ES-I3 (cell line): ENCODE measurements around the gene TMEM256.

Experiments used
- H3K36me3 ChIP-seq: 2 replicates; pipeline ENCODE4 v1.6.1; 2013; ENCODE audit warnings: mild to moderate bottlenecking, low read length, control low read depth, moderate library complexity; ENCODE audit not compliant: insufficient read depth
- H3K4me1 ChIP-seq: 2 replicates; pipeline ENCODE4 v1.6.1; 2013; ENCODE audit warnings: mild to moderate bottlenecking, control low read depth, low read length; ENCODE audit not compliant: insufficient read depth
- H3K9ac ChIP-seq: 2 replicates; pipeline ENCODE4 v1.6.1; 2013; ENCODE audit warnings: low read depth, mild to moderate bottlenecking, low read length, moderate library complexity
- H3K9me3 ChIP-seq: 2 replicates; pipeline ENCODE4 v1.6.1; 2013; ENCODE audit warnings: mild to moderate bottlenecking, low read length, moderate library complexity; ENCODE audit not compliant: control insufficient read depth, insufficient read depth

TMEM256 gene

DNA sequence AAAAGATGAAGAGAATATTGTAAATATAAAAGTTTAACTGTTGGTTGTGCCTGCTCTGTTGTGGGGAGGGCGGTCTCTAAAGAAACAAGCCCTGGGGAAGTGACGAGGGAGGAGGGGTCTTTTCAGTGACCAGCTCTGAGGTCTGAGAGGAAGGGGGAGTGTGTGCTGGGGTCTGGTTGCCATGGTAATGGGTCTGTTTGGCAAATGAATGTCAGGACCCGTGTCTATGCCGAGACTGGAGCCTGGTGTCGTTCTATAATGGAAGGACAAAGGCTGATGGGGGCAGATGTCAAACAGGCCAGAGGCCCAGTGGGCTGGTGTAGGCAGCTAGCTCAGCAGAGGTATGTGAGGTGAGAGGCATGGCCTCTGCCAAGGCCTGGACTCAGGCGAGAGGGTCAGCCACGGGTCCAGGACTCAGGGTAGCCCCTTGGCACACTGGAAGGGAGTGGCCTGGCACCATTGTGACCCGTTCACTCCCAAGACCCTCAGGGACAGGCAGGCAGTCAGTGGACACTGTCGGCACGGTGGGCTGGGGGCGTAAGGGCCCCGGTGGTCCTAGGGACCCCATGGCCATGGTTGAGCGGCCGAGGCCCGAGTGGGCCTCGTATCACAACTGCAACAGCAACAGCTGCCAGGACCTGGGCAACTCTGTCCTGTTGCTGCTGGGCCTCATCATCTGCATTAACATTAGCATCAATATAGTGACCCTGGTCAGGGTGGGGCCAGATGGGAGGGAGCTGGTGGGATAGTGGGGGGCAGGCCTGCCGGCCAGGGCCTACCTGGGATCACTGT, 16.1 kb upstream of the TMEM256 start, which contains the start of gene SPEM1:
Gene SPEM1, plus strand, starts transcription at position 506 of the 792 bp plus-strand sequence. Its CDS starts 61 bp downstream, at position 567.
- Histone ChIP-seq H3K4me1 (peaks cover 14% of the 10 kb centered on the region; the same call in 1 of the 2 replicates), H3K9me3 (no peaks in the 10 kb centered on the region), H3K9ac (no peak within 1 kb of the TSS), H3K36me3 (no peaks in the 10 kb centered on the region)

- Histone ChIP-seq H3K9ac (no peak overlapping the region), H3K36me3 (no peaks in the 10 kb centered on the region), H3K9me3 (no peaks in the 10 kb centered on the region), H3K4me1 (peaks cover 14% of the 10 kb centered on the region; the same call in 1 of the 2 replicates)
These were observed 14.7 kb upstream of the TMEM256 start for GRCh38 chr17:7418472-7419152.

DNA sequence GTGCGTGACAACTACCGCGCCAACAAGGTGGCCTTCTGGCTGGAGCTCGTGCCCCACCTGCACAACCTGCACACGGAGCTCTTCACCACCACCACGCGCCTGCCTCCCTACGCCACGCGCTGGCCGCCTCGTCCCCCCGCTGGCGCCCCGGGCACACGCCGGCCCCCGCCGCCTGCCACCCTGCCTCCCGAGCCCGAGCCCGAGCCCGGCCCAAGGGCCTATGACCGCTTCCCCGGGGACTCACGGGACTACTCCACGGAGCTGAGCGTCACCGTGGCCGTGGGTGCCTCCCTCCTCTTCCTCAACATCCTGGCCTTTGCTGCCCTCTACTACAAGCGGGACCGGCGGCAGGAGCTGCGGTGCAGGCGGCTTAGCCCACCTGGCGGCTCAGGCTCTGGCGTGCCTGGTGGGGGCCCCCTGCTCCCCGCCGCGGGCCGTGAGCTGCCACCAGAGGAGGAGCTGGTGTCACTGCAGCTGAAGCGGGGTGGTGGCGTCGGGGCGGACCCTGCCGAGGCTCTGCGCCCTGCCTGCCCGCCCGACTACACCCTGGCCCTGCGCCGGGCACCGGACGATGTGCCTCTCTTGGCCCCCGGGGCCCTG, 13.3 kb upstream of the TMEM256 start:
- peaks cover 19% of the 10 kb centered on the region; the same call in 1 of the 2 replicates for H3K4me1 ChIP-seq
- no peaks in the 10 kb centered on the region for H3K36me3 ChIP-seq
- no peaks in the 10 kb centered on the region for H3K9me3 ChIP-seq

DNA sequence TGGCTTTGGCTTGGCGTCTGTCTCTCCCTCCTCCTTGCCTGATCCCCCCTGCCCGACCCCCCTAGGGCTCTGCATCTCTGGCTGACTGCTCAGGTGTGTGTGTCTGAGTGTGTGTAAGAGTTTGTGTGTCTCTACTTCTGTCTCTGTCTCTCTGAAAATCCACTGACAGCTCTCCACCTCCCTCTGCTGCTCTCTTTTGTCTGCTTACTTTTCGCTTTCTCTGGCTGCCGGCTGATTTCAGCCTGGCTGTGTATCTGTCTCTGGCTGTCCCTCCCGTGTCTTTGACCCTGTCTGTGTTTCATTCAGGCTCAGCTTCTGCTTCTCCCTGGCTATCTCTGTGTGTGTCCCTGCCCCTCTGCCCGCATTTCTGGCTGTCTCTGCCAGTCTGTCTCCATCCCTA, 12.4 kb upstream of the TMEM256 start:
- no peaks in the 10 kb centered on the region for H3K9me3 ChIP-seq
- no peaks in the 10 kb centered on the region for H3K36me3 ChIP-seq
- H3K9ac ChIP-seq: no peak overlapping the region
- peaks cover 19% of the 10 kb centered on the region; the same call in 1 of the 2 replicates for H3K4me1 ChIP-seq

More for the DNA sequence above, 13.3 kb upstream of the TMEM256 start:
- no peak overlapping the region for H3K9ac ChIP-seq

- Histone ChIP-seq H3K36me3 (no peaks in the 10 kb centered on the region), H3K4me1 (peaks cover 19% of the 10 kb centered on the region; the same call in 1 of the 2 replicates), H3K9ac (no peak overlapping the region), H3K9me3 (no peaks in the 10 kb centered on the region)
These were observed 11.9 kb upstream of the TMEM256 start for GRCh38 chr17:7415784-7416183.

GRCh38 chr17:7414837-7415236, 10.9 kb upstream of the TMEM256 start:
- no peaks in the 10 kb centered on the region for H3K9me3 ChIP-seq
- no peak overlapping the region for H3K9ac ChIP-seq
- no peaks in the 10 kb centered on the region for H3K36me3 ChIP-seq
- peaks cover 14% of the 10 kb centered on the region; the same call in 1 of the 2 replicates for H3K4me1 ChIP-seq

GRCh38 chr17:7413346-7413985, 9.6 kb upstream of the TMEM256 start:
- Histone ChIP-seq H3K9ac (no peak overlapping the region), H3K4me1 (peaks cover 9% of the 10 kb centered on the region; the same call in 1 of the 2 replicates), H3K36me3 (no peaks in the 10 kb centered on the region), H3K9me3 (no peaks in the 10 kb centered on the region)

GRCh38 chr17:7411427-7411750, 7.5 kb upstream of the TMEM256 start:
- Histone ChIP-seq H3K9me3 (no peaks in the 10 kb centered on the region), H3K4me1 (peaks cover 13% of the 10 kb centered on the region; the same call in 1 of the 2 replicates), H3K36me3 (no peaks in the 10 kb centered on the region), H3K9ac (no peak overlapping the region)

DNA sequence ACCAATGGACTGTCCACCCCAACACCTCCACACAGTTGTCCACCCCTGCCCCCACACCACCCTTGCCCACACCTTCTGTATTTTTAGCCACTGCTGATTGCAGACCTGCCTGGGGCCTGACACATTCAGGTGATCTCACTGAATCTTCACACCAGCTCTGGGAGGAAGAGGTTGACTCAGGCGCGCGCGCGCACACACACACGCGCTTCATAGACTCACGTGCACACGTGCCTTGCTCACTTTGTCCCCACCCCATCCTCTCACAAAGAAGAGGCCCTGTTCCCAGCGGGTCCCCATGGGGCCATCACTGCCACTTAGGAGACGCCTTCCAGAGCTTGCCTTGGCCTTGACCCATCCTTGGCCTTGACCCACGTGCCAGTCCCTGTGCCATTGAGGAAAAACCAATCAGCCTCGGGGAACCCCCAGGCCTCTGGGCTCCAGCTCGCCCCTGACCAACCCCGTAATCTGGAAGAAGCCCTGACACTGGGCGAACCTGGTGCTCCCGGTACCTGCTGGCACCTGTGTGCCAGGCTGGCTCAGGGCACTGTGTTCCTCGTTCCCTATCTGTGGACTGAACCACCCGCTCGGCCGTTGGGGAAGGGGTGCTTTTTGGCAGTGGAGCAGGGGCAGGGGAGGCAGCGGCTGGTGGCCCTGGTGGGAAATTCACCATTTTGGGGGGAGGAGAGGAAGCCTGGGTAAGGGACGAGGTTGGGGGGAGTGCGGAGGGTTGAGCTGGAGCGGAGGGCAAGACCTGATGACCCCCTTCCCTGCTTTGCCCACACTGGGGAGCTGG, 6.9 kb upstream of the TMEM256 start:
- peaks cover 13% of the 10 kb centered on the region; the same call in 1 of the 2 replicates for H3K4me1 ChIP-seq
- H3K36me3 ChIP-seq: no peaks in the 10 kb centered on the region
- no peak overlapping the region for H3K9ac ChIP-seq
- H3K9me3 ChIP-seq: no peaks in the 10 kb centered on the region

DNA sequence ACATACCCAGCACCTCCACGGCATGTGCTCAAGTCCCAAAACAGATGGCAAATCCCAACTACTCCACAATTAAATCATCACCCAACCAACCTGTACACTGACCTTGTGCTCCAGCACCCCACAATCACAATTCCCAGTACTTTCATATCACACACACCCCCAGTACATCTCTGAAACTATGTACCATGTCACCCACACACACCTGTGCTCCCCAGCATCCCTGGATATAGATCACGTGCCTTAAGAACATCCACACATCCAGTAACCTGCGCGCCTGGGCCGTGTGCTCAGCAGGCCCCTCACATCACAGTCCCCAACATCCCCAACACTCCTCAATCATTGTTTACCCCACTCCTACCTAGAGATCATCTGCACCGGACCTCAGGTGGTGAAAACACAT, 5.8 kb upstream of the TMEM256 start:
- Histone ChIP-seq H3K4me1 (peaks cover 13% of the 10 kb centered on the region; the same call in 1 of the 2 replicates), H3K36me3 (no peaks in the 10 kb centered on the region), H3K9me3 (no peaks in the 10 kb centered on the region), H3K9ac (no peak overlapping the region)

GRCh38 chr17:7408863-7409262, 5.0 kb upstream of the TMEM256 start:
- Histone ChIP-seq H3K9ac (peak overlapping the region; percentile 32; the same call in 1 of the 2 replicates), H3K4me1 (peaks cover 13% of the 10 kb centered on the region; the same call in 1 of the 2 replicates), H3K9me3 (no peaks in the 10 kb centered on the region), H3K36me3 (no peaks in the 10 kb centered on the region)

DNA sequence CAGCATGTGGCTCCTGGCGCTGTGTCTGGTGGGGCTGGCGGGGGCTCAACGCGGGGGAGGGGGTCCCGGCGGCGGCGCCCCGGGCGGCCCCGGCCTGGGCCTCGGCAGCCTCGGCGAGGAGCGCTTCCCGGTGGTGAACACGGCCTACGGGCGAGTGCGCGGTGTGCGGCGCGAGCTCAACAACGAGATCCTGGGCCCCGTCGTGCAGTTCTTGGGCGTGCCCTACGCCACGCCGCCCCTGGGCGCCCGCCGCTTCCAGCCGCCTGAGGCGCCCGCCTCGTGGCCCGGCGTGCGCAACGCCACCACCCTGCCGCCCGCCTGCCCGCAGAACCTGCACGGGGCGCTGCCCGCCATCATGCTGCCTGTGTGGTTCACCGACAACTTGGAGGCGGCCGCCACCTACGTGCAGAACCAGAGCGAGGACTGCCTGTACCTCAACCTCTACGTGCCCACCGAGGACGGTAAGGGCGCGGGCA, 4.4 kb upstream of the TMEM256 start:
- Histone ChIP-seq H3K9me3 (no peaks in the 10 kb centered on the region), H3K4me1 (peaks cover 14% of the 10 kb centered on the region), H3K36me3 (no peaks in the 10 kb centered on the region), H3K9ac (peak overlapping the region; percentile 32; the same call in 1 of the 2 replicates)

- Histone ChIP-seq H3K9me3 (no peaks in the 10 kb centered on the region), H3K9ac (peak within 1 kb of the TSS; percentile 32; the same call in 1 of the 2 replicates), H3K36me3 (no peaks in the 10 kb centered on the region; the same call in 1 of the 2 replicates), H3K4me1 (peaks cover 14% of the 10 kb centered on the region)
These were observed 3.8 kb upstream of the TMEM256 start, which contains the start of gene NLGN2 for GRCh38 chr17:7407485-7408251. Gene NLGN2, plus strand, starts transcription at chr17:7407845. Its CDS starts 411 bp downstream, at chr17:7408256.
